ENCODE data around the gene ADRA2C. TPM values are rescaled to one million over a fixed set of nuclear protein-coding genes. Genes with fewer than 3 reads are reported as not detected.

Gene ADRA2C
- total RNA-seq = not detected

GRCh38 chr4:3766036-3766784 lies at the start of gene ADRA2C:
Gene ADRA2C (plus strand): TSS chr4:3766385. CDS start chr4:3766607, 222 bp downstream.
- no peaks in the 10 kb centered on the region for H3K36me3 Mint-ChIP-seq (ENCODE audit: low read depth)
- peaks cover 24% of the 10 kb centered on the region for H3K27me3 Mint-ChIP-seq
- no peak for DNase-seq
- no peak within 1 kb of the TSS for H3K4me3 Mint-ChIP-seq
- H3K27ac Mint-ChIP-seq = no peak within 1 kb of the TSS
- H3K9me3 Mint-ChIP-seq = no peaks in the 10 kb centered on the region
- CTCF ChIA-PET = no interaction called here
- POLR2A ChIA-PET = no interaction called here
- peaks cover 7% of the 10 kb centered on the region for H3K4me1 Mint-ChIP-seq

GRCh38 chr4:3716631-3717235 lies 49.5 kb upstream of the ADRA2C start:
- DNase-seq = no peak
- H3K4me3 Mint-ChIP-seq = no peak overlapping the region
- no peak overlapping the region for H3K27ac Mint-ChIP-seq
- CTCF ChIA-PET = no interaction called here
- no peaks in the 10 kb centered on the region for H3K27me3 Mint-ChIP-seq
- no peaks in the 10 kb centered on the region for H3K4me1 Mint-ChIP-seq
- POLR2A ChIA-PET = no interaction called here
- peaks cover 10% of the 10 kb centered on the region for H3K9me3 Mint-ChIP-seq
- no peaks in the 10 kb centered on the region for H3K36me3 Mint-ChIP-seq (ENCODE audit: low read depth)

- H3K36me3 Mint-ChIP-seq (ENCODE audit: low read depth) = no peaks in the 10 kb centered on the region
- ChIA-PET CTCF (no interaction called here), POLR2A (no interaction called here)
- H3K27ac Mint-ChIP-seq = no peak overlapping the region
- peaks cover 10% of the 10 kb centered on the region for H3K9me3 Mint-ChIP-seq
- no peak for DNase-seq
- H3K4me3 Mint-ChIP-seq = no peak overlapping the region
- H3K4me1 Mint-ChIP-seq = no peaks in the 10 kb centered on the region
- H3K27me3 Mint-ChIP-seq = no peaks in the 10 kb centered on the region
Measured at GRCh38 chr4:3717241-3717640, 48.9 kb upstream of the ADRA2C start.

- no peak overlapping the region for H3K27ac Mint-ChIP-seq
- H3K36me3 Mint-ChIP-seq (ENCODE audit: low read depth) = no peaks in the 10 kb centered on the region
- H3K27me3 Mint-ChIP-seq = peaks cover under 1% of the 10 kb centered on the region
- POLR2A ChIA-PET = no interaction called here
- no peak for DNase-seq
- H3K4me1 Mint-ChIP-seq = no peaks in the 10 kb centered on the region
- peaks cover 10% of the 10 kb centered on the region for H3K9me3 Mint-ChIP-seq
- H3K4me3 Mint-ChIP-seq = no peak overlapping the region
- CTCF ChIA-PET = no interaction called here
Measured at GRCh38 chr4:3718462-3718861, 47.7 kb upstream of the ADRA2C start.

GRCh38 chr4:3719191-3719590 lies 47.0 kb upstream of the ADRA2C start:
- POLR2A ChIA-PET = no interaction called here
- CTCF ChIA-PET = no interaction called here
- H3K36me3 Mint-ChIP-seq (ENCODE audit: low read depth) = no peaks in the 10 kb centered on the region
- no peak overlapping the region for H3K4me3 Mint-ChIP-seq
- H3K27me3 Mint-ChIP-seq = peaks cover 3% of the 10 kb centered on the region
- no peak overlapping the region for H3K27ac Mint-ChIP-seq
- H3K9me3 Mint-ChIP-seq = peaks cover 10% of the 10 kb centered on the region
- H3K4me1 Mint-ChIP-seq = no peaks in the 10 kb centered on the region
- DNase-seq = no peak

GRCh38 chr4:3719836-3720235 lies 46.3 kb upstream of the ADRA2C start:
- no peak overlapping the region for H3K27ac Mint-ChIP-seq
- peaks cover 9% of the 10 kb centered on the region for H3K27me3 Mint-ChIP-seq
- no peak for DNase-seq
- CTCF ChIA-PET = no interaction called here
- H3K9me3 Mint-ChIP-seq = peaks cover 10% of the 10 kb centered on the region
- POLR2A ChIA-PET = no interaction called here
- no peaks in the 10 kb centered on the region for H3K36me3 Mint-ChIP-seq (ENCODE audit: low read depth)
- H3K4me1 Mint-ChIP-seq = peaks cover 3% of the 10 kb centered on the region
- no peak overlapping the region for H3K4me3 Mint-ChIP-seq

GRCh38 chr4:3720466-3720865 lies 45.7 kb upstream of the ADRA2C start:
- POLR2A ChIA-PET = no interaction called here
- Mint-ChIP-seq H3K4me3 (no peak overlapping the region), H3K27me3 (peaks cover 9% of the 10 kb centered on the region), H3K9me3 (peaks cover 10% of the 10 kb centered on the region), H3K4me1 (peaks cover 3% of the 10 kb centered on the region), H3K27ac (no peak overlapping the region), H3K36me3 (ENCODE audit: low read depth) (no peaks in the 10 kb centered on the region)
- DNase-seq = no peak
- CTCF ChIA-PET = no interaction called here

GRCh38 chr4:3721186-3721585 lies 45.0 kb upstream of the ADRA2C start:
- ChIA-PET CTCF (no interaction called here), POLR2A (no interaction called here)
- no peak overlapping the region for H3K4me3 Mint-ChIP-seq

GRCh38 chr4:3721627-3722026 lies 44.6 kb upstream of the ADRA2C start:
- ChIA-PET POLR2A (no interaction called here), CTCF (no interaction called here)
- Mint-ChIP-seq H3K27me3 (peaks cover 9% of the 10 kb centered on the region), H3K9me3 (peaks cover 10% of the 10 kb centered on the region), H3K27ac (no peak overlapping the region), H3K4me3 (no peak overlapping the region), H3K36me3 (ENCODE audit: low read depth) (no peaks in the 10 kb centered on the region), H3K4me1 (peaks cover 3% of the 10 kb centered on the region)
- no peak for DNase-seq

More at GRCh38 chr4:3721186-3721585, 45.0 kb upstream of the ADRA2C start:
- Mint-ChIP-seq H3K4me1 (peaks cover 3% of the 10 kb centered on the region), H3K27ac (no peak overlapping the region), H3K36me3 (ENCODE audit: low read depth) (no peaks in the 10 kb centered on the region), H3K27me3 (peaks cover 9% of the 10 kb centered on the region), H3K9me3 (peaks cover 10% of the 10 kb centered on the region)
- DNase-seq = no peak

- no peak for DNase-seq
- POLR2A ChIA-PET = no interaction called here
- Mint-ChIP-seq H3K4me3 (no peak overlapping the region), H3K27ac (no peak overlapping the region), H3K9me3 (peaks cover 10% of the 10 kb centered on the region), H3K27me3 (peaks cover 9% of the 10 kb centered on the region), H3K36me3 (ENCODE audit: low read depth) (no peaks in the 10 kb centered on the region), H3K4me1 (peaks cover 3% of the 10 kb centered on the region)
- CTCF ChIA-PET = no interaction called here
Measured at GRCh38 chr4:3722446-3723231, 43.5 kb upstream of the ADRA2C start.

- Mint-ChIP-seq H3K36me3 (ENCODE audit: low read depth) (no peaks in the 10 kb centered on the region), H3K9me3 (peaks cover 6% of the 10 kb centered on the region), H3K27ac (no peak overlapping the region), H3K4me3 (no peak overlapping the region), H3K27me3 (peaks cover 9% of the 10 kb centered on the region), H3K4me1 (peaks cover 3% of the 10 kb centered on the region)
- DNase-seq = no peak
- ChIA-PET POLR2A (no interaction called here), CTCF (no interaction called here)
Measured at GRCh38 chr4:3723232-3723642, 42.9 kb upstream of the ADRA2C start.

- POLR2A ChIA-PET = no interaction called here
- DNase-seq = no peak
- H3K4me1 Mint-ChIP-seq = peaks cover 3% of the 10 kb centered on the region
- no peaks in the 10 kb centered on the region for H3K9me3 Mint-ChIP-seq
- CTCF ChIA-PET = no interaction called here
- H3K4me3 Mint-ChIP-seq = no peak overlapping the region
- H3K36me3 Mint-ChIP-seq (ENCODE audit: low read depth) = no peaks in the 10 kb centered on the region
- no peak overlapping the region for H3K27ac Mint-ChIP-seq
- H3K27me3 Mint-ChIP-seq = peaks cover 9% of the 10 kb centered on the region
Measured at GRCh38 chr4:3724319-3725231, 41.6 kb upstream of the ADRA2C start.

All from activated CD4-positive, alpha-beta memory T cell treated with anti-CD3 and anti-CD28 coated beads, Interleukin-2, amount 10 ng/mL, durations not matched to agents 7 days and 5 days (primary cell).